LNCaP clone FGC (cell line): Measurements from ENCODE around the gene GPR84.

Experiments used
- DNase-seq: peaks from one replicate; pipeline ENCODE4 v3.0.0-alpha.2; 2011; ENCODE audit warnings: low read depth
- H3K4me3 ChIP-seq: 2 replicates; pipeline ENCODE4 v1.5.1; 2011; ENCODE audit warnings: mild to moderate bottlenecking, low read depth, low read length, control low read depth
- CTCF ChIP-seq: IDR thresholded peaks from 2 replicates; pipeline ENCODE4 v1.5.1; 2012; ENCODE audit warnings: mild to moderate bottlenecking; ENCODE audit not compliant: control insufficient read depth, insufficient read depth; ENCODE audit errors: extremely low read depth

GPR84 gene

GRCh38 chr12:54379398-54380201 is 15.3 kb upstream of the GPR84 start:
- peak; percentile 50 for DNase-seq
- peak; percentile 100 for TF ChIP-seq CTCF
- peak overlapping the region; percentile 58 for H3K4me3 ChIP-seq

DNA sequence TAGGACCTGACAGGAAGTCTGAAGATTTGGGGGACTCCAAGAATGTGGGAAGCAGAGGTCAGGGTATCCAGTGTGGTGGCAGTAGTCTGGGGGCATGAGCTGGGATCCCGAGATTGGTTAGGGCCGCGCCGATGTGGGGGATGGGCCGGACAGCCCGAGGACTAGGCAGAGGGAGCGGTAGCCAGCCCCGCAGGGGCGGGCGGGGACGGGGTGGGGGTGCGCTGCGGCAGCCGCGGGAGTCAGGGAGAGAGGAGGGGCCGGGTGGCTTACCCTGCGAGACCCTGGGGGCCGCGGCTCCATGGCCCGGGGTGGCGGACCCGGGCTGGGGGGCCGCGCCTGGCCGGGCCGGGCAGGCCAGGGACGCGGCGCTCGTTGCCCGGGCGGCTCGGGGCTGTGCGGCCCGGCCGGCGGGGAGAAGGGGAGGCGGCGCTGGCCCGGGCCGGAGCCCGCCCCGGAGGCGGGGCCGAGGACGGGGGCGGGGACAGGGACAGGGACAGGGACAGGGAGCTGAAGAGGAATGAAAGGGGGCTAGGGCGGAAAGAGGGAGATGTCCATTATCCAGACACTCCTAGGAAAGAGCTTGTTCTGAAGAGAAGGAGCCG is 14.6 kb upstream of the GPR84 start:
- DNase-seq = no peak
- TF ChIP-seq CTCF = no peak

GRCh38 chr12:54377797-54378515 is 13.7 kb upstream of the GPR84 start:
- no peak overlapping the region for H3K4me3 ChIP-seq
- TF ChIP-seq CTCF = no peak
- no peak for DNase-seq

More for the DNA sequence above, 14.6 kb upstream of the GPR84 start:
- peak overlapping the region; percentile 58 for H3K4me3 ChIP-seq

DNA sequence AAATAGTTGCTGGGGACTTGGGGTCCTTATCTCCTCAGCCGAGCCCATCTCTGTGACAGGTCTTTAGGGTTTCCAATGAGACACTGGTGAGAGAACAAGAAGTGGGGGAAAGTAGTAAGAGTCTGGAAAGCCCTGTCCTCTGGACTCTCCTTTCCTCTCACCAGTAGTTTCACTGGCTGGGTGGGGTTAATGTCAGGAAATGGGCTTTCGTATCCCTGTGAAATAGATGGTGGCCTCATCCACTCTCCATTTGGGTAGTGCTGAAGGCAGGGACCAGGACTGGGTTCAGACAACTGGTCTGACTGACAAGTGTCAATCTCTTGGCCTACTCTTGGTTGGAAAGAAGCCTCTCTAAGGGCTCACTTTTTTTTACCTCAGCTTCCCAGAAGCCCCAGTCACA is 12.7 kb upstream of the GPR84 start:
- no peak for DNase-seq
- no peak for TF ChIP-seq CTCF
- H3K4me3 ChIP-seq = no peak overlapping the region

GRCh38 chr12:54376596-54376995 is 12.3 kb upstream of the GPR84 start:
- H3K4me3 ChIP-seq = no peak overlapping the region
- TF ChIP-seq CTCF = no peak
- no peak for DNase-seq

- TF ChIP-seq CTCF = no peak
- no peak overlapping the region for H3K4me3 ChIP-seq
- no peak for DNase-seq
Measured at GRCh38 chr12:54375259-54375579, 10.9 kb upstream of the GPR84 start.
